Measurements from ENCODE around the gene MBOAT2. TPM values are rescaled to one million over a fixed set of nuclear protein-coding genes. Genes with fewer than 3 reads are reported as not detected.

Gene MBOAT2
- total RNA-seq, 1 experiment from 2014 or later = 40.9 TPM

GRCh38 chr2:9000442-9000841 is 3.0 kb downstream of the MBOAT2 start:
- no TSS peak for BruUV-seq (replicated peaks)
- Mint-ChIP-seq H3K27me3 (ENCODE audit: unreplicated experiment) (no peaks in the 10 kb centered on the region), H3K4me1 (ENCODE audit: low read depth, unreplicated experiment) (peaks cover 43% of the 10 kb centered on the region), H3K9me3 (ENCODE audit: low read depth, unreplicated experiment) (no peaks in the 10 kb centered on the region), H3K36me3 (ENCODE audit: insufficient read depth, unreplicated experiment) (peaks cover 27% of the 10 kb centered on the region), H3K4me3 (ENCODE audit: low read depth, unreplicated experiment) (peak overlapping the region; percentile 92), H3K27ac (ENCODE audit: unreplicated experiment) (peak overlapping the region; percentile 86)
- no peak for TF ChIP-seq CTCF (IDR thresholded peaks at IDR 0.05; ENCODE audit: unreplicated experiment)
- CTCF ChIA-PET = no interaction called here
- no peak for DNase-seq
- intact Hi-C loops (cut with micrococcal nuclease; ENCODE audit: unreplicated experiment) = loop anchor here (5.0 kb wide), 1 partner anchor 107 kb away; no protein-coding TSS in a partner anchor

- no peak for TF ChIP-seq CTCF (IDR thresholded peaks at IDR 0.05; ENCODE audit: unreplicated experiment)
- H3K4me1 Mint-ChIP-seq (ENCODE audit: low read depth, unreplicated experiment) = peaks cover 42% of the 10 kb centered on the region
- intact Hi-C loops (cut with micrococcal nuclease; ENCODE audit: unreplicated experiment) = loop anchor here (5.0 kb wide), 1 partner anchor 108 kb away; no protein-coding TSS in a partner anchor
Observed at GRCh38 chr2:8999797-9000196, 3.7 kb downstream of the MBOAT2 start.

GRCh38 chr2:8999102-8999446 is 4.4 kb downstream of the MBOAT2 start:
- Mint-ChIP-seq H3K27ac (ENCODE audit: unreplicated experiment) (peak overlapping the region; percentile 86), H3K27me3 (ENCODE audit: unreplicated experiment) (no peaks in the 10 kb centered on the region), H3K4me1 (ENCODE audit: low read depth, unreplicated experiment) (peaks cover 45% of the 10 kb centered on the region), H3K9me3 (ENCODE audit: low read depth, unreplicated experiment) (no peaks in the 10 kb centered on the region), H3K4me3 (ENCODE audit: low read depth, unreplicated experiment) (peak overlapping the region; percentile 33), H3K36me3 (ENCODE audit: insufficient read depth, unreplicated experiment) (peaks cover 17% of the 10 kb centered on the region)
- intact Hi-C loops (cut with micrococcal nuclease; ENCODE audit: unreplicated experiment) = no loop called here
- CTCF ChIA-PET = no interaction called here
- DNase-seq = no peak
- TF ChIP-seq CTCF (IDR thresholded peaks at IDR 0.05; ENCODE audit: unreplicated experiment) = no peak
- no TSS peak for BruUV-seq (replicated peaks)

More at GRCh38 chr2:8999797-9000196, 3.7 kb downstream of the MBOAT2 start:
- Mint-ChIP-seq H3K9me3 (ENCODE audit: low read depth, unreplicated experiment) (no peaks in the 10 kb centered on the region), H3K4me3 (ENCODE audit: low read depth, unreplicated experiment) (peak overlapping the region; percentile 33), H3K36me3 (ENCODE audit: insufficient read depth, unreplicated experiment) (peaks cover 24% of the 10 kb centered on the region), H3K27me3 (ENCODE audit: unreplicated experiment) (no peaks in the 10 kb centered on the region), H3K27ac (ENCODE audit: unreplicated experiment) (peak overlapping the region; percentile 86)
- BruUV-seq (replicated peaks) = no TSS peak
- peak; percentile 26 for DNase-seq
- CTCF ChIA-PET = no interaction called here

- no TSS peak for BruUV-seq (replicated peaks)
- H3K4me1 Mint-ChIP-seq (ENCODE audit: low read depth, unreplicated experiment) = peaks cover 50% of the 10 kb centered on the region
- peaks cover 12% of the 10 kb centered on the region for H3K36me3 Mint-ChIP-seq (ENCODE audit: insufficient read depth, unreplicated experiment)
- no peaks in the 10 kb centered on the region for H3K9me3 Mint-ChIP-seq (ENCODE audit: low read depth, unreplicated experiment)
- peak overlapping the region; percentile 86 for H3K27ac Mint-ChIP-seq (ENCODE audit: unreplicated experiment)
- no peak overlapping the region for H3K4me3 Mint-ChIP-seq (ENCODE audit: low read depth, unreplicated experiment)
- no peak for TF ChIP-seq CTCF (IDR thresholded peaks at IDR 0.05; ENCODE audit: unreplicated experiment)
- H3K27me3 Mint-ChIP-seq (ENCODE audit: unreplicated experiment) = no peaks in the 10 kb centered on the region
- CTCF ChIA-PET = no interaction called here
- intact Hi-C loops (cut with micrococcal nuclease; ENCODE audit: unreplicated experiment) = no loop called here
- no peak for DNase-seq
Observed at GRCh38 chr2:8998418-8999101, 4.9 kb downstream of the MBOAT2 start.
